ENCODE data around the gene KLK12.

KLK12 gene

DNA sequence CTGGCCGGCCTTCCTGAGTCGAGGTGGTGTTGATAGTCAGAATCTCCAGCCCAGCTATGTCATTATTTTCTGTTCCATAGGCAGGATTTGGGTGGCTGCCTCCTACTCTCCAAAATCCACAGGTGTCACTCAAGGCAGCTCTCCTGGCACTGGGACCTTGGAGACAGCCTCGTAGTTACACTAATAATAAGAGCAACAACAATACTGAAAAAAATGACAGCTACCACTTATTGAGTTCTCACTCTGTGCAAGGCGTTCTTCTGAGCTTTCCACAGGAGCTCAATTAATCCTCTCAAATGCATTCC, 12.2 kb upstream of the KLK12 start:
- TF ChIP-seq SIN3A (IDR thresholded peaks at IDR 0.05; ENCODE audit: borderline replicate concordance, insufficient read depth, low read length), result no peak

DNA sequence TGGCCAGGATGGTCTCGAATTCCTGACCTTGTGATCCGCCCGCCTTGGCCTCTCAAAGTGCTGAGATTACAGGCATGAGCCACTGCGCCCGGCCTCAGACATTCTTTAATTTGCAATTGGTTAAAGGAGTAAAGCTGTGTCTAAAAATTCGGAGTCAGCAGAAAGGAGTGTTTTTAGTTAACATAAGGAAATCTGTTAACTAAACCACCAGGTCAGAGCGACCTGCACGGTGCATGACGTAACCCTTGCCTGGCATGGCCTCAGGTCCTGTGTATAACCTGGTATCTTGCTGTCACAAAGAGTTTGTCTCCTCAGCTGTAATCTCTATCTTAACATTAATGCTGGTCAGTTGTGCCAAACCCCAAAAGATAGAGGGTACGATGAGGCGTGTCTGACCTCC, 9.5 kb upstream of the KLK12 start:
- TF ChIP-seq POLR2AphosphoS5 (IDR thresholded peaks at IDR 0.05; ENCODE audit: low read depth, low read length) (no peak), FOXP2 (optimal IDR thresholded peaks at IDR 0.05; ENCODE audit: borderline replicate concordance, extremely low read depth, extremely low read length, insufficient read depth) (no peak), SIN3A (IDR thresholded peaks at IDR 0.05; ENCODE audit: borderline replicate concordance, insufficient read depth, low read length) (no peak), TAF1 (IDR thresholded peaks at IDR 0.05; ENCODE audit: borderline replicate concordance, insufficient read depth, low read length) (no peak)
- TF ChIP-seq, protein P1, sequence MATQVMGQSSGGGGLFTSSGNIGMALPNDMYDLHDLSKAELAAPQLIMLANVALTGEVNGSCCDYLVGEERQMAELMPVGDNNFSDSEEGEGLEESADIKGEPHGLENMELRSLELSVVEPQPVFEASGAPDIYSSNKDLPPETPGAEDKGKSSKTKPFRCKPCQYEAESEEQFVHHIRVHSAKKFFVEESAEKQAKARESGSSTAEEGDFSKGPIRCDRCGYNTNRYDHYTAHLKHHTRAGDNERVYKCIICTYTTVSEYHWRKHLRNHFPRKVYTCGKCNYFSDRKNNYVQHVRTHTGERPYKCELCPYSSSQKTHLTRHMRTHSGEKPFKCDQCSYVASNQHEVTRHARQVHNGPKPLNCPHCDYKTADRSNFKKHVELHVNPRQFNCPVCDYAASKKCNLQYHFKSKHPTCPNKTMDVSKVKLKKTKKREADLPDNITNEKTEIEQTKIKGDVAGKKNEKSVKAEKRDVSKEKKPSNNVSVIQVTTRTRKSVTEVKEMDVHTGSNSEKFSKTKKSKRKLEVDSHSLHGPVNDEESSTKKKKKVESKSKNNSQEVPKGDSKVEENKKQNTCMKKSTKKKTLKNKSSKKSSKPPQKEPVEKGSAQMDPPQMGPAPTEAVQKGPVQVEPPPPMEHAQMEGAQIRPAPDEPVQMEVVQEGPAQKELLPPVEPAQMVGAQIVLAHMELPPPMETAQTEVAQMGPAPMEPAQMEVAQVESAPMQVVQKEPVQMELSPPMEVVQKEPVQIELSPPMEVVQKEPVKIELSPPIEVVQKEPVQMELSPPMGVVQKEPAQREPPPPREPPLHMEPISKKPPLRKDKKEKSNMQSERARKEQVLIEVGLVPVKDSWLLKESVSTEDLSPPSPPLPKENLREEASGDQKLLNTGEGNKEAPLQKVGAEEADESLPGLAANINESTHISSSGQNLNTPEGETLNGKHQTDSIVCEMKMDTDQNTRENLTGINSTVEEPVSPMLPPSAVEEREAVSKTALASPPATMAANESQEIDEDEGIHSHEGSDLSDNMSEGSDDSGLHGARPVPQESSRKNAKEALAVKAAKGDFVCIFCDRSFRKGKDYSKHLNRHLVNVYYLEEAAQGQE (IDR thresholded peaks at IDR 0.05; ENCODE audit: insufficient read depth in 1 of 2, low read depth in 2 of 2, low read length in 2 of 2), result no peak

DNA sequence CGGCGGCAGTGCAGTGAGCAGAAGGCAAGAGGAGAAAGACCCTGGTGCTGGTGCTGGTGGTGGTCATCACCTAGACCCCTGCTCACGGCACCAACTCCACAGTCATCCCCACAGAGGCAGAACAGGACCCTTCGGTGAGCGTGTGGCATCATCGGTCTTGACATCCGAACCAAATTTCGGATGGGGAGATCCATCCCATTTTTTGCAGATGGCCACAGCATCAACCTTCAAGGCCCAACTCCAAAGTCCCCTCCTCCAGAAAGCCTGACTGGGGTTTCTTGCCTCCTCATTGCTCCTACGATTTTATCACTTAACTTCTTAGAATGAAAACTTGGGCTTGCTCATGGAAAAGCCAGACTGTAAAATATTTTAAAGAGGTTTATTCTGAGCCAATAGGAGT, 8.7 kb upstream of the KLK12 start:
- TF ChIP-seq FOXP2 (optimal IDR thresholded peaks at IDR 0.05; ENCODE audit: borderline replicate concordance, extremely low read depth, extremely low read length, insufficient read depth) (no peak), SIN3A (IDR thresholded peaks at IDR 0.05; ENCODE audit: borderline replicate concordance, insufficient read depth, low read length) (no peak), TAF1 (IDR thresholded peaks at IDR 0.05; ENCODE audit: borderline replicate concordance, insufficient read depth, low read length) (no peak)
- TF ChIP-seq, protein P1 (IDR thresholded peaks at IDR 0.05; ENCODE audit: insufficient read depth in 1 of 2, low read depth in 2 of 2, low read length in 2 of 2), result no peak

DNA sequence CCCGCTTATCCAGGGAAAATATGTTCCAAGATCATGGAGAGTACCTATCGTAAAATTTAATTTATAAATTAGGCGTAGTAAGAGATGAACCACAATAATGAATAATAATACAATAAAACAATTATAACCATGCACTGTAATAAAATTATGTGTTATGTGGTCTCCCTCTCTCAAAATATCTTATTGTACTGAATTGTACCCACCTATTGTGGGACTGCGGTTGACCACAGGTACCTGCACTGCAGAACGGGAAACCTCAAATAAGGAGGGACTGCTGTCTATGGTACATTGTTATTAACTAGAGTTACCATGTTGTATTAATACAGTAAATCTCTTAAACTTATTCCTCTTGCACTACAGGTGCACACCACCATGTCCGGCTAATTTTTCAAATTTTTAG, 5.3 kb upstream of the KLK12 start:
- TF ChIP-seq TAF1 (IDR thresholded peaks at IDR 0.05; ENCODE audit: borderline replicate concordance, insufficient read depth, low read length), result no peak
- TF ChIP-seq, protein P1 (IDR thresholded peaks at IDR 0.05; ENCODE audit: insufficient read depth in 1 of 2, low read depth in 2 of 2, low read length in 2 of 2), result no peak
- TF ChIP-seq POLR2AphosphoS5 (IDR thresholded peaks at IDR 0.05; ENCODE audit: low read depth, low read length), result no peak
- no peak for TF ChIP-seq SIN3A (IDR thresholded peaks at IDR 0.05; ENCODE audit: borderline replicate concordance, insufficient read depth, low read length)
- TF ChIP-seq FOXP2 (optimal IDR thresholded peaks at IDR 0.05; ENCODE audit: borderline replicate concordance, extremely low read depth, extremely low read length, insufficient read depth), result no peak

DNA sequence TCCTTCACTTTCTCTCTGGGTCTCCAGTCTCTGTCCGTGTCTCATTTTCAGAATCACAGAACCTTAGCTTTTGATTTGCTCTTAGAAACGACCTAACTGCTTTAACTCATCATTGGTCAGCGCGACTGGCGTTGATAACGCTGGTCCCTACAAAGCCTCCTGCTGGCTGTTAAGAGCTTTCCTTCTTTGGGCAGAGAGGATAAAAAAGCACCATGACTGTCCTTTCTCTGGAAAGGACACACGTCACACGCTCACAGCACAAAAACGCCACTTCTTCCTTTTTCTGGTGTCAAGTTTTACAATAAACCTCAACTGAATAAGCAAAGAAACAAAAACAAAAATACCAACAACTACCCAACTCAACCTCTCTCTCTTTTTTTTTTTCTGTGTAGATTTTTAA, 1.7 kb upstream of the KLK12 start:
- TF ChIP-seq TAF1 (IDR thresholded peaks at IDR 0.05; ENCODE audit: borderline replicate concordance, insufficient read depth, low read length), result no peak
- no peak for TF ChIP-seq SIN3A (IDR thresholded peaks at IDR 0.05; ENCODE audit: borderline replicate concordance, insufficient read depth, low read length)
- no peak for TF ChIP-seq FOXP2 (optimal IDR thresholded peaks at IDR 0.05; ENCODE audit: borderline replicate concordance, extremely low read depth, extremely low read length, insufficient read depth)
- TF ChIP-seq, protein P1 (IDR thresholded peaks at IDR 0.05; ENCODE audit: insufficient read depth in 1 of 2, low read depth in 2 of 2, low read length in 2 of 2), result no peak
- TF ChIP-seq POLR2AphosphoS5 (IDR thresholded peaks at IDR 0.05; ENCODE audit: low read depth, low read length), result no peak
